GM23338 (cell line): Measurements from ENCODE around the gene EIF4A2. TPM values are rescaled to one million over a fixed set of nuclear protein-coding genes. Genes with fewer than 3 reads are reported as not detected.

Experiments
- ATAC-seq: fragments of 200-7000 bp; cut with Tn5 transposase; 3 replicates; pipeline ENCODE4 v1.9.1; 2020
- DNase-seq: peaks from one replicate; pipeline ENCODE4 v3.0.0-alpha.2; 2015; ENCODE audit warnings: low spot score
- H2AFZ ChIP-seq: fragments of 200-600 bp; sonication (generic); 2 replicates; pipeline ENCODE4 v1.8.0; 2016; ENCODE audit warnings: antibody characterized with exemption, mild to moderate bottlenecking, moderate library complexity
- H3F3A ChIP-seq: fragments of 200-600 bp; sonication (generic); replicated peaks from 2 replicates; pipeline ENCODE4 v1.8.0; 2017; ENCODE audit warnings: antibody characterized with exemption, mixed run types, low read depth
- H3K27ac ChIP-seq: fragments of 200-600 bp; sonication (generic); 2 replicates; pipeline ENCODE4 v1.6.1; 2016; ENCODE audit warnings: low read depth
- H3K27me3 ChIP-seq: fragments of 200-600 bp; sonication (generic); 2 replicates; pipeline ENCODE4 v1.8.0; 2016; ENCODE audit warnings: mild to moderate bottlenecking, mixed run types, moderate library complexity; ENCODE audit not compliant: insufficient read depth
- H3K36me3 ChIP-seq: fragments of 200-600 bp; sonication (generic); 2 replicates; pipeline ENCODE4 v1.8.0; 2016; ENCODE audit warnings: mild to moderate bottlenecking; ENCODE audit not compliant: insufficient read depth
- H3K4me1 ChIP-seq: fragments of 200-600 bp; sonication (generic); 2 replicates; pipeline ENCODE4 v1.8.0; 2016; ENCODE audit warnings: mild to moderate bottlenecking, moderate library complexity; ENCODE audit not compliant: insufficient read depth
- H3K4me2 ChIP-seq: fragments of 200-600 bp; sonication (generic); 2 replicates; pipeline ENCODE4 v1.7.1; 2017; ENCODE audit warnings: mixed run types
- H3K4me3 ChIP-seq: fragments of 200-600 bp; sonication (generic); 2 replicates; pipeline ENCODE4 v1.6.1; 2016; ENCODE audit warnings: mixed run types
- H3K79me2 ChIP-seq: fragments of 200-600 bp; sonication (generic); replicated peaks from 2 replicates; pipeline ENCODE4 v1.8.0; 2017; ENCODE audit warnings: mild to moderate bottlenecking; ENCODE audit not compliant: insufficient read depth
- H3K9me2 ChIP-seq: fragments of 200-600 bp; sonication (generic); 2 replicates; pipeline ENCODE4 v1.8.0; 2017; ENCODE audit not compliant: insufficient read depth
- H4K20me1 ChIP-seq: fragments of 200-600 bp; sonication (generic); replicated peaks from 2 replicates; pipeline ENCODE4 v1.8.0; 2017; ENCODE audit warnings: mild to moderate bottlenecking; ENCODE audit not compliant: insufficient read depth
- H3K27ac Mint-ChIP-seq: 2 replicates; pipeline ENCODE4 v1.8.0; 2020; ENCODE audit warnings: inconsistent platforms, mild to moderate bottlenecking, moderate library complexity, mixed read lengths
- H3K27me3 Mint-ChIP-seq: 3 replicates; pipeline ENCODE4 v1.8.0; 2022; ENCODE audit warnings: low read depth, mild to moderate bottlenecking, moderate library complexity, mixed read lengths, inconsistent platforms; ENCODE audit not compliant: insufficient read depth, poor library complexity
- H3K36me3 Mint-ChIP-seq: 3 replicates; pipeline ENCODE4 v1.8.0; 2021; ENCODE audit warnings: low read depth, mild to moderate bottlenecking, inconsistent platforms, moderate library complexity, mixed read lengths
- H3K4me1 Mint-ChIP-seq: 3 replicates; pipeline ENCODE4 v1.8.0; 2020; ENCODE audit warnings: mild to moderate bottlenecking, inconsistent platforms, mixed read lengths
- H3K4me3 Mint-ChIP-seq: 3 replicates; pipeline ENCODE4 v1.8.0; 2021; ENCODE audit warnings: moderate library complexity, mild to moderate bottlenecking, inconsistent platforms, mixed read lengths
- H3K9me3 Mint-ChIP-seq: 3 replicates; pipeline ENCODE4 v1.8.0; 2020; ENCODE audit warnings: moderate library complexity, mild to moderate bottlenecking, inconsistent platforms, mixed read lengths
- EZH2 ChIP-seq: fragments of 200-600 bp; sonication (generic); IDR thresholded peaks from one replicate; pipeline ENCODE4 v1.8.0; 2017; ENCODE audit warnings: antibody characterized with exemption, mild to moderate bottlenecking, low read depth; ENCODE audit not compliant: unreplicated experiment
- EZH2phosphoT487 ChIP-seq: fragments of 200-600 bp; sonication (generic); IDR thresholded peaks from one replicate; pipeline ENCODE4 v1.8.1; 2018; ENCODE audit warnings: antibody characterized with exemption; ENCODE audit not compliant: unreplicated experiment
- NANOG ChIP-seq: IDR thresholded peaks from 2 replicates; pipeline ENCODE4 v1.6.1; 2016; ENCODE audit warnings: antibody characterized with exemption, borderline replicate concordance
- POLR2AphosphoS5 ChIP-seq: IDR thresholded peaks from 2 replicates; pipeline ENCODE4 v1.6.1; 2016; ENCODE audit warnings: antibody characterized with exemption, low read depth
- polyA plus RNA-seq: library from polyadenylated mRNA; unstranded; fragments of >200 nt; fragmentation: Nextera tagmentation; extraction: Ambion mirVana; gene quantifications from 2 replicates; pipeline ENCODE4 v1.2.1, GENCODE V29; 2016
- total RNA-seq: library from RNA; depleted of rRNA; stranded (reverse); fragments of >200 nt; shearing (Covaris generic); gene quantifications from 2 replicates; pipeline ENCODE4 v1.2.3, GENCODE V29; 2014
- TF ChIP-seq, protein P1 (sequence below), 2 experiments: fragments of 200-600 bp in 1 of 2; sonication (generic) in 1 of 2; conservative IDR thresholded peaks; 2 replicates each; pipeline versions ENCODE4 v1.5.1 to v1.6.1; 2016 to 2017; ENCODE audit warnings: antibody characterized with exemption in 2 of 2, low read depth in 2 of 2, mild to moderate bottlenecking in 2 of 2, moderate library complexity in 1 of 2
- TF ChIP-seq, protein P2 (sequence below): fragments of 250-450 bp; sonication (Bioruptor Pico); IDR thresholded peaks from 2 replicates; pipeline ENCODE4 v1.5.0; 2020; ENCODE audit warnings: mild to moderate bottlenecking, moderate library complexity
- TF ChIP-seq, protein P3 (sequence below): IDR thresholded peaks from 2 replicates; pipeline ENCODE4 v1.6.1; 2016; ENCODE audit warnings: antibody characterized with exemption

EIF4A2 gene
- total and polyA plus RNA-seq, 2 experiments from 2014 or later: 386 to 666 TPM

DNA sequence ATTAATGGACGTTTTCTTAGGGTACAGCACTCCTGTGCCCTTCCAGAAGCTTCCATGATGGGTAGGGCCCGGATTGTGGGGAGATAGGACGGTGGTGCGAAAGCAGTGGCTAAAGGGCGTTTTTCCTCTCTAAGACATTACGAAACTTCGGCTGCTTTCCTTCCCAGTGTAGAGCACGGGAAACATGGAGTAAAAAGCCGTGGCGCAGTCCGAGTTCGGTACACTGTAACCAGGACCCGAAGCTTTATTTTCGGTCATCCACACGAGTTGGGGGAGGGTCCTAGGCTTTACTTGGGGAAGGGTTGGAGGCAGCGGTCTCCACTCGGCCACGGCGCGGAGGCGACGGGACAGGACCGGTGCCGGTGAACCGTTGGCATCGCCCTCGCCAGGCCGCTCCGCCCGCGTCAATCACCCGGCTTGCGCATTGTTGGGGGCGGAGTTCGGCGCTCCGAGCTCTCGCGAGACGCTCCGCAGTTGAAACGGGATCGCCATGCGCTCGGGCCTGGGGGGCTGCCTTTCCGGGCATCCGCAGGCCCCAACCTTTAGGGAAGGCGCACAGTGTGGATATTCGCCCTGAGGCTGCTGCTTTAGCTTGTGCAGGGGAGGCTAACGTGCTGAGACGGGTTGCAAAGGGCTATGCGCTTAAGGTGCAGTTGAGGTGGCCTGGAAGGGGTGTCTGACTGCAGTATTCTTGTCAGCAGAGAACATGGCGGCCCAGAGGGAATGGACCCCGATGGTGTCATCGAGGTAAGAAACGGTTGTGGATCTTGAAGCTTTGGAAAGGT, 546 bp downstream of the EIF4A2 start:
- peaks cover 50% of the 10 kb centered on the region for H3K36me3 ChIP-seq
- peak overlapping the region; percentile 100 for H3K27ac Mint-ChIP-seq
- peaks cover 21% of the 10 kb centered on the region for H3K4me1 Mint-ChIP-seq
- H3K9me2 ChIP-seq: no peaks in the 10 kb centered on the region
- peak overlapping the region; percentile 99 for H3K4me3 Mint-ChIP-seq
- H3K4me1 ChIP-seq: peaks cover 15% of the 10 kb centered on the region
- ATAC-seq: peak; percentile 71
- H3K4me2 ChIP-seq: peak overlapping the region; percentile 99
- peaks cover 30% of the 10 kb centered on the region for H3K27me3 Mint-ChIP-seq
- H3K9me3 Mint-ChIP-seq: peaks cover 12% of the 10 kb centered on the region
- peak overlapping the region; percentile 99 for H3K4me3 ChIP-seq
- peaks cover 48% of the 10 kb centered on the region for H4K20me1 ChIP-seq
- peaks cover 55% of the 10 kb centered on the region for H3F3A ChIP-seq
- H3K79me2 ChIP-seq: peaks cover 49% of the 10 kb centered on the region
- no peak overlapping the region for H2AFZ ChIP-seq
- peak; percentile 73 for DNase-seq
- peaks cover 58% of the 10 kb centered on the region for H3K36me3 Mint-ChIP-seq
- no peaks in the 10 kb centered on the region for H3K27me3 ChIP-seq
- TF ChIP-seq EZH2 (no peak), POLR2AphosphoS5 (peak; percentile 27)
- TF ChIP-seq, protein P1, sequence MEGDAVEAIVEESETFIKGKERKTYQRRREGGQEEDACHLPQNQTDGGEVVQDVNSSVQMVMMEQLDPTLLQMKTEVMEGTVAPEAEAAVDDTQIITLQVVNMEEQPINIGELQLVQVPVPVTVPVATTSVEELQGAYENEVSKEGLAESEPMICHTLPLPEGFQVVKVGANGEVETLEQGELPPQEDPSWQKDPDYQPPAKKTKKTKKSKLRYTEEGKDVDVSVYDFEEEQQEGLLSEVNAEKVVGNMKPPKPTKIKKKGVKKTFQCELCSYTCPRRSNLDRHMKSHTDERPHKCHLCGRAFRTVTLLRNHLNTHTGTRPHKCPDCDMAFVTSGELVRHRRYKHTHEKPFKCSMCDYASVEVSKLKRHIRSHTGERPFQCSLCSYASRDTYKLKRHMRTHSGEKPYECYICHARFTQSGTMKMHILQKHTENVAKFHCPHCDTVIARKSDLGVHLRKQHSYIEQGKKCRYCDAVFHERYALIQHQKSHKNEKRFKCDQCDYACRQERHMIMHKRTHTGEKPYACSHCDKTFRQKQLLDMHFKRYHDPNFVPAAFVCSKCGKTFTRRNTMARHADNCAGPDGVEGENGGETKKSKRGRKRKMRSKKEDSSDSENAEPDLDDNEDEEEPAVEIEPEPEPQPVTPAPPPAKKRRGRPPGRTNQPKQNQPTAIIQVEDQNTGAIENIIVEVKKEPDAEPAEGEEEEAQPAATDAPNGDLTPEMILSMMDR (conservative IDR thresholded peaks at IDR 0.05; ENCODE audit: low read depth in 2 of 2): no peak
- H3K27ac ChIP-seq: peak overlapping the region; percentile 100

DNA sequence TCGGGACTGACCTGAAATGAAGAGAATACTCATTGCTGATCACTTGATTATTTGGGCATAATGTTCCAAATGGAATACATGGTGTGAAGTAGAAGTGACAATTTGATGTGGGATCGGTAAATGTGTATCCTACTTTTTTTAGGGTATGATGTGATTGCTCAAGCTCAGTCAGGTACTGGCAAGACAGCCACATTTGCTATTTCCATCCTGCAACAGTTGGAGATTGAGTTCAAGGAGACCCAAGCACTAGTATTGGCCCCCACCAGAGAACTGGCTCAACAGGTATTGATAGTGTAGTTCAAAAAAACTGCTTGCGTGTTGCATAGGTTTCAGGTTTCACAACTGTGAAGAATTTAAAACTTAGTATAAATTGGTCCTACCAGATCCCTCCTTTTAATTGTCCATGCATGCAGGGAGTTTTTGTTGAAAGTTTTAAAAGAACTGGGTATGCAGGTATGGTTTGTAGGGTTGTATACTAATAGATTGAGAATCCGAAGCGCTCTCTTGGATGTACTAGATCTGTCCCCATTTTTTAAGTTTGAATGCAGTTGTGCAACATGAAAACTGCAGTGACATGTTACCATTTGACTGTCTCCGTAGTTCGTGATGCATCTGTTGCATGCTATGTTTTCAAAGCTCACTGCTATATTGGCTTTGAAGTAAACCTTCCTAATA, 1.6 kb downstream of the EIF4A2 start:
- no peak for ATAC-seq
- H3K4me1 ChIP-seq: peaks cover 15% of the 10 kb centered on the region
- Mint-ChIP-seq H3K4me1 (peaks cover 21% of the 10 kb centered on the region), H3K27me3 (peaks cover 32% of the 10 kb centered on the region), H3K4me3 (peak overlapping the region; percentile 99), H3K9me3 (peaks cover 12% of the 10 kb centered on the region), H3K36me3 (peaks cover 68% of the 10 kb centered on the region), H3K27ac (peak overlapping the region; percentile 100)
- peaks cover 63% of the 10 kb centered on the region for H3F3A ChIP-seq
- peaks cover 59% of the 10 kb centered on the region for H3K36me3 ChIP-seq
- H4K20me1 ChIP-seq: peaks cover 48% of the 10 kb centered on the region
- peak overlapping the region; percentile 100 for H3K27ac ChIP-seq
- no peaks in the 10 kb centered on the region for H3K9me2 ChIP-seq
- H3K4me3 ChIP-seq: peak overlapping the region; percentile 99
- no peaks in the 10 kb centered on the region for H3K27me3 ChIP-seq
- no peak for DNase-seq
- H3K79me2 ChIP-seq: peaks cover 49% of the 10 kb centered on the region
- peak overlapping the region; percentile 99 for H3K4me2 ChIP-seq
- H2AFZ ChIP-seq: no peak overlapping the region
- TF ChIP-seq, protein P2, sequence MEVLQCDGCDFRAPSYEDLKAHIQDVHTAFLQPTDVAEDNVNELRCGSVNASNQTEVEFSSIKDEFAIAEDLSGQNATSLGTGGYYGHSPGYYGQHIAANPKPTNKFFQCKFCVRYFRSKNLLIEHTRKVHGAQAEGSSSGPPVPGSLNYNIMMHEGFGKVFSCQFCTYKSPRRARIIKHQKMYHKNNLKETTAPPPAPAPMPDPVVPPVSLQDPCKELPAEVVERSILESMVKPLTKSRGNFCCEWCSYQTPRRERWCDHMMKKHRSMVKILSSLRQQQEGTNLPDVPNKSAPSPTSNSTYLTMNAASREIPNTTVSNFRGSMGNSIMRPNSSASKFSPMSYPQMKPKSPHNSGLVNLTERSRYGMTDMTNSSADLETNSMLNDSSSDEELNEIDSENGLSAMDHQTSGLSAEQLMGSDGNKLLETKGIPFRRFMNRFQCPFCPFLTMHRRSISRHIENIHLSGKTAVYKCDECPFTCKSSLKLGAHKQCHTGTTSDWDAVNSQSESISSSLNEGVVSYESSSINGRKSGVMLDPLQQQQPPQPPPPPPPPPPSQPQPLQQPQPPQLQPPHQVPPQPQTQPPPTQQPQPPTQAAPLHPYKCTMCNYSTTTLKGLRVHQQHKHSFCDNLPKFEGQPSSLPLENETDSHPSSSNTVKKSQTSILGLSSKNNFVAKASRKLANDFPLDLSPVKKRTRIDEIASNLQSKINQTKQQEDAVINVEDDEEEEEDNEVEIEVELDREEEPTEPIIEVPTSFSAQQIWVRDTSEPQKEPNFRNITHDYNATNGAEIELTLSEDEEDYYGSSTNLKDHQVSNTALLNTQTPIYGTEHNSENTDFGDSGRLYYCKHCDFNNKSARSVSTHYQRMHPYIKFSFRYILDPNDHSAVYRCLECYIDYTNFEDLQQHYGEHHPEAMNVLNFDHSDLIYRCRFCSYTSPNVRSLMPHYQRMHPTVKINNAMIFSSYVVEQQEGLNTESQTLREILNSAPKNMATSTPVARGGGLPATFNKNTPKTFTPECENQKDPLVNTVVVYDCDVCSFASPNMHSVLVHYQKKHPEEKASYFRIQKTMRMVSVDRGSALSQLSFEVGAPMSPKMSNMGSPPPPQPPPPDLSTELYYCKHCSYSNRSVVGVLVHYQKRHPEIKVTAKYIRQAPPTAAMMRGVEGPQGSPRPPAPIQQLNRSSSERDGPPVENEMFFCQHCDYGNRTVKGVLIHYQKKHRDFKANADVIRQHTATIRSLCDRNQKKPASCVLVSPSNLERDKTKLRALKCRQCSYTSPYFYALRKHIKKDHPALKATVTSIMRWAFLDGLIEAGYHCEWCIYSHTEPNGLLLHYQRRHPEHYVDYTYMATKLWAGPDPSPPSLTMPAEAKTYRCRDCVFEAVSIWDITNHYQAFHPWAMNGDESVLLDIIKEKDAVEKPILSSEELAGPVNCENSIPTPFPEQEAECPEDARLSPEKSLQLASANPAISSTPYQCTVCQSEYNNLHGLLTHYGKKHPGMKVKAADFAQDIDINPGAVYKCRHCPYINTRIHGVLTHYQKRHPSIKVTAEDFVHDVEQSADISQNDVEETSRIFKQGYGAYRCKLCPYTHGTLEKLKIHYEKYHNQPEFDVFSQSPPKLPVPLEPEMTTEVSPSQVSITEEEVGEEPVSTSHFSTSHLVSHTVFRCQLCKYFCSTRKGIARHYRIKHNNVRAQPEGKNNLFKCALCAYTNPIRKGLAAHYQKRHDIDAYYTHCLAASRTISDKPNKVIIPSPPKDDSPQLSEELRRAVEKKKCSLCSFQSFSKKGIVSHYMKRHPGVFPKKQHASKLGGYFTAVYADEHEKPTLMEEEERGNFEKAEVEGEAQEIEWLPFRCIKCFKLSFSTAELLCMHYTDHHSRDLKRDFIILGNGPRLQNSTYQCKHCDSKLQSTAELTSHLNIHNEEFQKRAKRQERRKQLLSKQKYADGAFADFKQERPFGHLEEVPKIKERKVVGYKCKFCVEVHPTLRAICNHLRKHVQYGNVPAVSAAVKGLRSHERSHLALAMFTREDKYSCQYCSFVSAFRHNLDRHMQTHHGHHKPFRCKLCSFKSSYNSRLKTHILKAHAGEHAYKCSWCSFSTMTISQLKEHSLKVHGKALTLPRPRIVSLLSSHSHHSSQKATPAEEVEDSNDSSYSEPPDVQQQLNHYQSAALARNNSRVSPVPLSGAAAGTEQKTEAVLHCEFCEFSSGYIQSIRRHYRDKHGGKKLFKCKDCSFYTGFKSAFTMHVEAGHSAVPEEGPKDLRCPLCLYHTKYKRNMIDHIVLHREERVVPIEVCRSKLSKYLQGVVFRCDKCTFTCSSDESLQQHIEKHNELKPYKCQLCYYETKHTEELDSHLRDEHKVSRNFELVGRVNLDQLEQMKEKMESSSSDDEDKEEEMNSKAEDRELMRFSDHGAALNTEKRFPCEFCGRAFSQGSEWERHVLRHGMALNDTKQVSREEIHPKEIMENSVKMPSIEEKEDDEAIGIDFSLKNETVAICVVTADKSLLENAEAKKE (CRISPR knock-in tag): no peak
- TF ChIP-seq, protein P1 (conservative IDR thresholded peaks at IDR 0.05; ENCODE audit: low read depth in 2 of 2): no peak
- TF ChIP-seq POLR2AphosphoS5 (no peak), EZH2phosphoT487 (no peak), NANOG (no peak)
- TF ChIP-seq, protein P3, sequence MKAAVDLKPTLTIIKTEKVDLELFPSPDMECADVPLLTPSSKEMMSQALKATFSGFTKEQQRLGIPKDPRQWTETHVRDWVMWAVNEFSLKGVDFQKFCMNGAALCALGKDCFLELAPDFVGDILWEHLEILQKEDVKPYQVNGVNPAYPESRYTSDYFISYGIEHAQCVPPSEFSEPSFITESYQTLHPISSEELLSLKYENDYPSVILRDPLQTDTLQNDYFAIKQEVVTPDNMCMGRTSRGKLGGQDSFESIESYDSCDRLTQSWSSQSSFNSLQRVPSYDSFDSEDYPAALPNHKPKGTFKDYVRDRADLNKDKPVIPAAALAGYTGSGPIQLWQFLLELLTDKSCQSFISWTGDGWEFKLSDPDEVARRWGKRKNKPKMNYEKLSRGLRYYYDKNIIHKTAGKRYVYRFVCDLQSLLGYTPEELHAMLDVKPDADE: no peak
